SK-N-SH treated with all-trans-retinoic acid at 6 μM for 48 hours (cell line): ENCODE results near the gene CALHM4.

Experiments used
- ARNTL ChIP-seq: fragments of 450-650 bp; formaldehyde crosslinking; IDR thresholded peaks from 2 replicates; pipeline ENCODE4 v1.5.0; 2020; ENCODE audit warnings: low read depth, mild to moderate bottlenecking, moderate library complexity, borderline replicate concordance
- CSRNP3 ChIP-seq: fragments of 250-450 bp; sonication (Bioruptor Pico); IDR thresholded peaks from 2 replicates; pipeline ENCODE4 v1.5.1; 2021; ENCODE audit warnings: mild to moderate bottlenecking, moderate library complexity
- ESRRG ChIP-seq: fragments of 250-450 bp; sonication (Bioruptor Pico); IDR thresholded peaks from 2 replicates; pipeline ENCODE4 v1.6.1; 2021; ENCODE audit warnings: mild to moderate bottlenecking
- PATZ1 ChIP-seq: fragments of 250-450 bp; sonication (Bioruptor Pico); IDR thresholded peaks from 2 replicates; pipeline ENCODE4 v1.8.0; 2020; ENCODE audit warnings: mild to moderate bottlenecking, moderate library complexity, borderline replicate concordance
- POU6F1 ChIP-seq: fragments of 250-450 bp; sonication (Bioruptor Pico); IDR thresholded peaks from 2 replicates; pipeline ENCODE4 v1.8.0; 2021; ENCODE audit warnings: low read depth, mild to moderate bottlenecking, moderate library complexity, borderline replicate concordance
- PPARA ChIP-seq: fragments of 250-450 bp; sonication (Bioruptor Pico); IDR thresholded peaks from 2 replicates; pipeline ENCODE4 v1.5.0; 2020; ENCODE audit warnings: mild to moderate bottlenecking, borderline replicate concordance
- RARB ChIP-seq: fragments of 250-450 bp; sonication (Bioruptor Pico); IDR thresholded peaks from 2 replicates; pipeline ENCODE4 v1.8.0; 2021; ENCODE audit warnings: mild to moderate bottlenecking, moderate library complexity
- TSHZ2 ChIP-seq: fragments of 250-450 bp; sonication (Bioruptor Pico); IDR thresholded peaks from 2 replicates; pipeline ENCODE4 v1.5.0; 2020; ENCODE audit warnings: mild to moderate bottlenecking, moderate library complexity
- ZFP3 ChIP-seq: fragments of 250-450 bp; sonication (Bioruptor Pico); IDR thresholded peaks from 2 replicates; pipeline ENCODE4 v1.5.0; 2020; ENCODE audit warnings: mild to moderate bottlenecking, moderate library complexity

- no peak for TF ChIP-seq ZFP3 (CRISPR knock-in tag)
- TF ChIP-seq PATZ1 (CRISPR knock-in tag) = no peak
- no peak for TF ChIP-seq TSHZ2 (CRISPR knock-in tag)
- TF ChIP-seq ESRRG (CRISPR knock-in tag) = no peak
- TF ChIP-seq POU6F1 (CRISPR knock-in tag) = no peak
- no peak for TF ChIP-seq RARB
- no peak for TF ChIP-seq ARNTL (CRISPR knock-in tag)
- no peak for TF ChIP-seq CSRNP3 (CRISPR knock-in tag)
- TF ChIP-seq PPARA (CRISPR knock-in tag) = no peak
Observed at GRCh38 chr6:116530436-116530835, 23.1 kb upstream of the CALHM4 start.
